Liver (tissue), 9 donors: Measurements from ENCODE around the gene AP3S1. TPM values are rescaled to one million over a fixed set of nuclear protein-coding genes. Genes with fewer than 3 reads are reported as not detected.
"Not testable (repeated sequence)": the region's sequence is repeated elsewhere in the genome, so short reads cannot be mapped to it uniquely, and the experiment has no call there.

Experiments
- DNase-seq: peaks from one replicate; pipeline ENCODE4 v3.0.0-alpha.2; 2017; ENCODE audit warnings: low spot score
- H3K27ac ChIP-seq, 2 donors: one replicate each; pipeline ENCODE4 v1.7.0; 2013; ENCODE audit warnings: inconsistent platforms in 2 of 2, low read length in 2 of 2, control low read depth in 1 of 2, low read depth in 1 of 2, mild to moderate bottlenecking in 1 of 2
- H3K27me3 ChIP-seq, 4 donors: one replicate each; pipeline versions ENCODE4 v1.6.1 to v1.7.0; 2013; ENCODE audit warnings: low read length in 3 of 4, inconsistent platforms in 1 of 4, mild to moderate bottlenecking in 1 of 4, moderate library complexity in 1 of 4; ENCODE audit not compliant: control insufficient read depth in 4 of 4, insufficient read depth in 4 of 4
- H3K36me3 ChIP-seq, 4 donors: one replicate each; pipeline versions ENCODE4 v1.6.1 to v1.7.0; 2013; ENCODE audit warnings: low read length in 3 of 4, mild to moderate bottlenecking in 3 of 4, low read depth in 1 of 4, moderate library complexity in 1 of 4; ENCODE audit not compliant: control insufficient read depth in 4 of 4, insufficient read depth in 3 of 4
- H3K4me1 ChIP-seq, 4 donors: one replicate each; pipeline versions ENCODE4 v1.6.1 to v1.7.0; 2013; ENCODE audit warnings: low read length in 3 of 4, mild to moderate bottlenecking in 3 of 4, moderate library complexity in 1 of 4; ENCODE audit not compliant: control insufficient read depth in 4 of 4, insufficient read depth in 4 of 4
- H3K4me3 ChIP-seq, 3 donors: one replicate each; pipeline versions ENCODE4 v1.6.1 to v1.7.0; 2013; ENCODE audit warnings: low read length in 3 of 3, control low read depth in 1 of 3, low read depth in 1 of 3, mild to moderate bottlenecking in 1 of 3
- H3K9ac ChIP-seq, 2 donors: one replicate each; pipeline ENCODE4 v1.7.0; 2013; ENCODE audit warnings: low read length in 2 of 2, mild to moderate bottlenecking in 2 of 2, moderate library complexity in 2 of 2, control low read depth in 1 of 2, low read depth in 1 of 2
- H3K9me3 ChIP-seq, 4 donors: one replicate each; pipeline versions ENCODE4 v1.6.1 to v1.7.0; 2013; ENCODE audit warnings: low read length in 3 of 4; ENCODE audit not compliant: control insufficient read depth in 4 of 4
- ATF3 ChIP-seq: IDR thresholded peaks from 2 replicates; pipeline ENCODE4 v1.6.1; 2016; ENCODE audit warnings: antibody characterized with exemption
- EGR1 ChIP-seq, 2 donors: IDR thresholded peaks; 2 replicates each; pipeline ENCODE4 v1.6.1; 2016 to 2018; ENCODE audit warnings: antibody characterized with exemption in 2 of 2, low read depth in 2 of 2
- FOXA1 ChIP-seq: IDR thresholded peaks from 2 replicates; pipeline ENCODE4 v1.6.1; 2016; ENCODE audit warnings: antibody characterized with exemption
- FOXA2 ChIP-seq: IDR thresholded peaks from 2 replicates; pipeline ENCODE4 v1.6.1; 2016; ENCODE audit warnings: antibody characterized with exemption
- GABPA ChIP-seq, 2 donors: IDR thresholded peaks in 1 of 2; conservative IDR thresholded peaks in 1 of 2; 2 replicates each; pipeline ENCODE4 v1.6.1; 2016; ENCODE audit warnings: antibody characterized with exemption in 2 of 2, mild to moderate bottlenecking in 1 of 2, moderate library complexity in 1 of 2
- HNF4A ChIP-seq, 2 donors: conservative IDR thresholded peaks; 2 replicates each; pipeline ENCODE4 v1.6.1; 2016; ENCODE audit warnings: antibody characterized with exemption in 2 of 2, mild to moderate bottlenecking in 2 of 2
- HNF4G ChIP-seq: IDR thresholded peaks from 2 replicates; pipeline ENCODE4 v1.6.1; 2016; ENCODE audit warnings: antibody characterized with exemption
- JUND ChIP-seq, 2 donors: IDR thresholded peaks; 2 replicates each; pipeline ENCODE4 v1.6.1; 2016; ENCODE audit warnings: antibody characterized with exemption in 2 of 2
- MAX ChIP-seq: IDR thresholded peaks from 2 replicates; pipeline ENCODE4 v1.6.1; 2016; ENCODE audit warnings: antibody characterized with exemption
- NR2F2 ChIP-seq: IDR thresholded peaks from 2 replicates; pipeline ENCODE4 v1.6.1; 2016; ENCODE audit warnings: antibody characterized with exemption
- RAD21 ChIP-seq, 2 donors: IDR thresholded peaks; 2 replicates each; pipeline ENCODE4 v1.6.1; 2016; ENCODE audit warnings: antibody characterized with exemption in 2 of 2, mild to moderate bottlenecking in 2 of 2
- RXRA ChIP-seq, 2 donors: IDR thresholded peaks; 2 replicates each; pipeline ENCODE4 v1.6.1; 2017 to 2018; ENCODE audit warnings: antibody characterized with exemption in 2 of 2, mild to moderate bottlenecking in 1 of 2
- SP1 ChIP-seq: IDR thresholded peaks from 2 replicates; pipeline ENCODE4 v1.6.1; 2018; ENCODE audit warnings: antibody characterized with exemption, mild to moderate bottlenecking
- TAF1 ChIP-seq: conservative IDR thresholded peaks from 2 replicates; pipeline ENCODE4 v1.6.1; 2016; ENCODE audit warnings: antibody characterized with exemption, mild to moderate bottlenecking
- YY1 ChIP-seq: IDR thresholded peaks from 2 replicates; pipeline ENCODE4 v1.6.1; 2016; ENCODE audit warnings: antibody characterized with exemption, mild to moderate bottlenecking
- WGBS: extraction: QIAGEN DNeasy Blood & Tissue Kit; methylation state at CpG from one replicate; pipeline ENCODE4 v1.1.7; 2013; 5-methylcytosine and 5-hydroxymethylcytosine counted together
- polyA plus RNA-seq, 2 donors: library from polyadenylated mRNA; stranded (reverse) in 1 of 2; unstranded in 1 of 2; fragments of 200-250 nt in 1 of 2; fragments of >200 nt in 1 of 2; fragmentation: Nextera tagmentation in 1 of 2; extraction: Ambion mirVana in 1 of 2; gene quantifications; one replicate each; pipeline versions ENCODE4 v1.2.1 to v1.2.3, GENCODE V29; 2013 to 2015
- total RNA-seq, 2 donors: library from RNA; depleted of rRNA; stranded (reverse); fragments of >200 nt; gene quantifications; one replicate each; pipeline ENCODE4 v1.2.3, GENCODE V29; 2014
- TF ChIP-seq, protein P1 (sequence below): IDR thresholded peaks from 2 replicates; pipeline ENCODE4 v1.6.1; 2016; ENCODE audit warnings: antibody characterized with exemption, mild to moderate bottlenecking
- donor health status: healthy.
- donor health status: healthy.
- donor health status: healthy.
- donor health status: healthy.
- donor health status: healthy.

Gene AP3S1
- total and polyA plus RNA-seq, 4 donors, result 32.7 to 52.7 (median 40.9) TPM

GRCh38 chr5:115875447-115875846 is 33.7 kb downstream of the AP3S1 start:
- Histone ChIP-seq H3K9me3 (no peaks in the 10 kb centered on the region), H3K36me3 (peaks cover 0 to 10% (median 5%) of the 10 kb centered on the region in 4 donors), H3K4me3 (no peak overlapping the region), H3K4me1 (no peaks in the 10 kb centered on the region), H3K27ac (no peak overlapping the region), H3K9ac (no peak overlapping the region), H3K27me3 (no peaks in the 10 kb centered on the region)
- no peak for DNase-seq
- TF ChIP-seq TAF1 (no peak), NR2F2 (no peak), HNF4G (no peak), HNF4A (conservative IDR thresholded peaks at IDR 0.05) (no peak), GABPA (IDR thresholded peaks at IDR 0.05 in 1 of 2, conservative IDR thresholded peaks at IDR 0.05 in 1 of 2) (no peak), RAD21 (IDR thresholded peaks at IDR 0.05) (no peak), MAX (no peak)
- TF ChIP-seq, protein P1, sequence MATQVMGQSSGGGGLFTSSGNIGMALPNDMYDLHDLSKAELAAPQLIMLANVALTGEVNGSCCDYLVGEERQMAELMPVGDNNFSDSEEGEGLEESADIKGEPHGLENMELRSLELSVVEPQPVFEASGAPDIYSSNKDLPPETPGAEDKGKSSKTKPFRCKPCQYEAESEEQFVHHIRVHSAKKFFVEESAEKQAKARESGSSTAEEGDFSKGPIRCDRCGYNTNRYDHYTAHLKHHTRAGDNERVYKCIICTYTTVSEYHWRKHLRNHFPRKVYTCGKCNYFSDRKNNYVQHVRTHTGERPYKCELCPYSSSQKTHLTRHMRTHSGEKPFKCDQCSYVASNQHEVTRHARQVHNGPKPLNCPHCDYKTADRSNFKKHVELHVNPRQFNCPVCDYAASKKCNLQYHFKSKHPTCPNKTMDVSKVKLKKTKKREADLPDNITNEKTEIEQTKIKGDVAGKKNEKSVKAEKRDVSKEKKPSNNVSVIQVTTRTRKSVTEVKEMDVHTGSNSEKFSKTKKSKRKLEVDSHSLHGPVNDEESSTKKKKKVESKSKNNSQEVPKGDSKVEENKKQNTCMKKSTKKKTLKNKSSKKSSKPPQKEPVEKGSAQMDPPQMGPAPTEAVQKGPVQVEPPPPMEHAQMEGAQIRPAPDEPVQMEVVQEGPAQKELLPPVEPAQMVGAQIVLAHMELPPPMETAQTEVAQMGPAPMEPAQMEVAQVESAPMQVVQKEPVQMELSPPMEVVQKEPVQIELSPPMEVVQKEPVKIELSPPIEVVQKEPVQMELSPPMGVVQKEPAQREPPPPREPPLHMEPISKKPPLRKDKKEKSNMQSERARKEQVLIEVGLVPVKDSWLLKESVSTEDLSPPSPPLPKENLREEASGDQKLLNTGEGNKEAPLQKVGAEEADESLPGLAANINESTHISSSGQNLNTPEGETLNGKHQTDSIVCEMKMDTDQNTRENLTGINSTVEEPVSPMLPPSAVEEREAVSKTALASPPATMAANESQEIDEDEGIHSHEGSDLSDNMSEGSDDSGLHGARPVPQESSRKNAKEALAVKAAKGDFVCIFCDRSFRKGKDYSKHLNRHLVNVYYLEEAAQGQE, result no peak
- WGBS, result 88% methylated on average over 2 of the region's 2 CpGs

DNA sequence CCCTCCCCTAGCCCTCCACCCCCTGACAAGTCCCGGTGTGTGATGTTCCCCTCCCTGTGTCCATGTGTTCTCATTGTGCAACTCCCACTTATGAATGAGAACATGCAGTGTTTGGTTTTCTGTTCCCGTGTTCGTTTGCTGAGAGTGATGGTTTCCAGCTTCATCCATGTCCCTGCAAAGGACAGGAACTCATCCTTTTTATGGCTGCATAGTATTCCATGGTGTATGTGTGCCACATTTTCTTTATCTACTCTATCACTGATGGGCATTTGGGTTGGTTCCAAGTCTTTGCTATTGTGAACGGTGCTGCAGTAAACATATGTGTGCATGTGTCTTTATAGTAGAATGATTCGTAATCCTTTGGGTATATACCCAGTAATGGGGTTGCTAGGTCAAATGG is 35.6 kb downstream of the AP3S1 start:
- H3K36me3 ChIP-seq, H3K27me3 ChIP-seq, H3K9ac ChIP-seq, DNase-seq, H3K27ac ChIP-seq, H3K4me3 ChIP-seq, H3K4me1 ChIP-seq, H3K9me3 ChIP-seq: not testable (repeated sequence)
- WGBS, result 88% methylated on average over 5 of the region's 5 CpGs

DNA sequence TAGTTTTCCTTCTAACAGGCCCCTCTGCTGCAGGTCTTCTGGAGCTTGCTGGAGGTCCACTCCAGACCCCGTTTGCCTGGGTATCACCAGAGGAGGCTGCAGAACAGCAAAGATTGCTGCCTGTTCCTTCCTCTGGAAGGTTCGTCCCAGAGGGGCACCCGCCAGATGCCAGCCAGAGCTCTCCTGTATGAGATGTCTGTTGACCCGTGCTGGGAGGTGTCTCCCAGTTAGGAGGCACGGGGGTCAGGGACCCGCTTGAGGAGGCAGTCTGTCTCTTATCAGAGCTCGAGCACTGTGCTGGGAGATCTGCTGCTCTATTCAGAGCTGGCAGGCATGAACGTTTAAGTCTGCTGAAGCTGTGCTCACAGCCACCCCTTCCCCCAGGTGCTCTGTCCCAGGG is 40.7 kb downstream of the AP3S1 start:
- 98% methylated on average over 8 of the region's 8 CpGs for WGBS
- H3K9ac ChIP-seq, H3K9me3 ChIP-seq, H3K27ac ChIP-seq, DNase-seq, H3K36me3 ChIP-seq, H3K27me3 ChIP-seq, H3K4me3 ChIP-seq: not testable (repeated sequence)
- H3K4me1 ChIP-seq, result peaks cover 0 to 18% (median 12%) of the 10 kb centered on the region in 4 donors

DNA sequence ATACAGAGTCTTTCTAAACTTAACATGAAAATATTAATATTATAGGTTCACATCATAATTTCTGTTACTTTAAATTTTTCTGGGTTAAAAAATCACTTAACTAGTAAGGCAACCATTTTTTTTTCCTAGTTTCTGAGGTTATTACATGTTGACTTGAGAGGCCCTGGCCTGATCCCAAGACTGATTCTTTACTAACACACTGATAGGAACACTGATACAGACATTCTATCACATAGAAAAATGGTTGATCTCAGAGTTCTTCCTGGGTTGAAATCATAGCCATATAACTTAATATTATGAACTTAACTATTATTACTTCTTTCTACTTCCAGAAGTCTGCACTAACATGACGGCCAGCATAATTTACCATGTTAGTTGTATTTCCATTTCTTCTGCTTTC is 43.0 kb downstream of the AP3S1 start:
- WGBS, result 71% methylated on average over 1 of the region's 1 CpG
- Histone ChIP-seq H3K9me3 (no peaks in the 10 kb centered on the region), H3K9ac (no peak overlapping the region), H3K27ac (no peak overlapping the region), H3K27me3 (no peaks in the 10 kb centered on the region), H3K4me1 (peaks cover 0 to 18% (median 12%) of the 10 kb centered on the region in 4 donors), H3K36me3 (peaks cover 0 to 2% (median 0%) of the 10 kb centered on the region in 4 donors), H3K4me3 (no peak overlapping the region)
- no peak for DNase-seq
- TF ChIP-seq MAX, result no peak
- TF ChIP-seq SP1, result no peak
- TF ChIP-seq, protein P1, result no peak
- no peak for TF ChIP-seq FOXA1
- no peak for TF ChIP-seq RXRA (IDR thresholded peaks at IDR 0.05)
- TF ChIP-seq JUND (IDR thresholded peaks at IDR 0.05), result no peak
- TF ChIP-seq RAD21 (IDR thresholded peaks at IDR 0.05), result no peak
- no peak for TF ChIP-seq YY1
- no peak for TF ChIP-seq NR2F2
- no peak for TF ChIP-seq GABPA (IDR thresholded peaks at IDR 0.05 in 1 of 2, conservative IDR thresholded peaks at IDR 0.05 in 1 of 2)
- no peak for TF ChIP-seq TAF1
- TF ChIP-seq EGR1 (IDR thresholded peaks at IDR 0.05; ENCODE audit: low read depth in 2 of 2), result no peak
- no peak for TF ChIP-seq FOXA2
- no peak for TF ChIP-seq HNF4A (conservative IDR thresholded peaks at IDR 0.05)
- TF ChIP-seq ATF3, result no peak
- TF ChIP-seq HNF4G, result no peak
